Tibial nerve (tissue), 3 donors: ENCODE data around the gene CHRNA10.

Experiments used
- CTCF ChIP-seq, 5 experiments: fragments of 200-600 bp in 3 of 5; fragments of 450-650 bp in 2 of 5; sonication (generic) in 3 of 5; IDR thresholded peaks; one replicate each; pipeline ENCODE4 v1.5.1; 2016 to 2019; ENCODE audit warnings: antibody characterized with exemption in 5 of 5, mild to moderate bottlenecking in 3 of 5, moderate library complexity in 2 of 5
- POLR2A ChIP-seq, 2 donors: fragments of 450-650 bp; IDR thresholded peaks; one replicate each; pipeline ENCODE4 v1.6.1; 2017; ENCODE audit warnings: antibody characterized with exemption in 2 of 2, mild to moderate bottlenecking in 2 of 2, moderate library complexity in 2 of 2

GRCh38 chr11:3684129-3684818 is 13.1 kb upstream of the CHRNA10 start:
- TF ChIP-seq CTCF (IDR thresholded peaks at IDR 0.05): no peak
- TF ChIP-seq POLR2A (IDR thresholded peaks at IDR 0.05): no peak
